NCI-H446 treated with DMSO at 0.1 percent for 48 hours (cell line): ENCODE data around the gene ARHGAP15.

ENCODE experiments used
- DNase-seq: peaks from one replicate; lab custom pipeline; 2025; lab: John Stamatoyannopoulos, UW

The ARHGAP15 gene

DNA sequence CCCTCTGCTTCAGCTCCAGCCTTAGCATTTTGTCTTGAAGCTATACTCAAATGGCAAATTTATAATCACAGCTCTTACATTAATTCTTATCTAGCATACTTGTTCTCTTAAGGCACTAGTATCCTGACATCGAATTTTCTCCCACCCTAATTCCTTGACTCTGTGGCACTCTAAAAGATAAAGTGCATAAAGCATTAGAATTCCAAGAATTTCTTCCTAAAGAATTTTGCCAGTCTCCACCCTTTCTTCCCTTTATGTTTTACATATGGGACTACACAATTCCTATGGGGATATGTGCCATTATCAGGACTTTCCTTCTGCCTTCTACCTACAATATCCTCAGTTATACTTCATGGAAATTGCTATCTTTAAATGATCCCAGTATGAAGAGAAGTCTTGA, 560.3 kb downstream of the ARHGAP15 start:
- no peak for DNase-seq

DNA sequence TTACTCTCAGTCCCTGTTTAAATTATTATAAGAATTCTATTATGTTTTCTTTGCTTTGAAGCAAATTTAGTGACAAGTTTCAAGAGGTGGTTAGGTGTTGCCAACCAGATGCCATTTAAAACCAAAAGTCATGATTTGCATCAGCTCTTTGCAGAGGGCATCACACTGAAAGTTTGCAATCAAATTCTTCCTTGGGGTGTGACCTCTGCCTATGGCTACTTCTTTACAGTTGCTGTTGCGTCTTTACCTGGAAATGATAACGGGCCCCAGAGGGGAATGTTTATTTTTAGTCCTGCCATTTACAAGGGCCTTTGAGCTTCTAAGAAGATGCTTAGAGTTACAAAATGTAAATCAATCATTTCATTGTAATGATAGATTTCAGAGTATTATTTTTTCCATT, 561.0 kb downstream of the ARHGAP15 start:
- DNase-seq: no peak

DNA sequence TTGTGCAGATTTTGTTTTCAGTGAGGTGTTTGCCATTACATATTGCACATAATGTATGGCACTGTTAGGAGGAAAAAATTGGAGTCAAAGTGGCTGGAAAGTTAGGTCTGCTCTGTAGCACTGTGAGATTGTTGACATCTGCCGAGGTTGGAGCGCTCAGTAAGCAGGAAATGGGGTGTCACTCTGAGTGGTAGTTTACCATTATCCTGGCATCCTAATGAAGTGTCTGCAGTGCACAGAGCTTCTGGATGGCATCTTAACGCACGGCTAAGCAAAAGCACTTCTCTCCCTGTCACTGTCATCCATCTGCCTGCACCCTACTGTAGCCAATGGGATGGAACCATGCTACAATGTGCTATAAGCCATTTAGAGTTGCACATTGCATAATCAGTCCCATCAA, 561.9 kb downstream of the ARHGAP15 start:
- peak; percentile 16 for DNase-seq

DNA sequence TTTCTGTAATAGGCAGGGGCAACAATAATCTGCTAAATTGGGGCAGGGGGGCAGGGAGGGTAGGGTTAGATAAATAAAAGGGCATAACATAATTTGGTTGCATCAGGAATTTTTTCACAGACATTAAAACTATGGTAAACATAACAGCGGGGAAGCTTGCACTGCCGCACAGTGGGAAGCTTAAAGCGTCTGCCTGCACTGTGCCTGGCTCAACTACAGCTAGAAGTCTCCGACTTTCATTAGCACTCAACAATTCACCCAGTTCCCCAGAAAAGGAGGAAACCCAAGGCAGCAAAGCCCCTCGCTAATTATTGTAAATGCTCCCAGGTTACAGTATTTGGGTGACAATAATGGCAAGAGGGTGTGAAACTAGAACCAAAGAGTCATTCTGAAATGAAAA, 562.9 kb downstream of the ARHGAP15 start:
- no peak for DNase-seq

DNA sequence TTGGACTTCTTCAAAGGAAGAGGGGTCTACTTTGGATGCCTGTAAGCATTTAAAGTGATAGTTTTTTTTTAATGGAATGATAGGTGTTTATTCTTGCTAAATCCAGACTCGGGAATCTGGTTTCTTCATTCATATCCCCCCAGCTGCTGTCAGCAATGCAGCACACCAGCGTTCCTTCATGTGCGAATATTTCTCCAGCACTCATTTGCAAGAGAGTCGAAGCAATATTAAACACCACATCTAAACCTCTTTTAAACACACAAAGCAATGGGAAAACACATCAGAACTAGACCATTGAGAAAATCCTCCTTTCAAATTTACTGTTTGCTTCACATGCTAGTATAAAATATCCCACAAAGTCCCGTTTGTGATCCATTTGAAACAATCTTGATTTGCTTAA, 563.7 kb downstream of the ARHGAP15 start:
- no peak for DNase-seq

DNA sequence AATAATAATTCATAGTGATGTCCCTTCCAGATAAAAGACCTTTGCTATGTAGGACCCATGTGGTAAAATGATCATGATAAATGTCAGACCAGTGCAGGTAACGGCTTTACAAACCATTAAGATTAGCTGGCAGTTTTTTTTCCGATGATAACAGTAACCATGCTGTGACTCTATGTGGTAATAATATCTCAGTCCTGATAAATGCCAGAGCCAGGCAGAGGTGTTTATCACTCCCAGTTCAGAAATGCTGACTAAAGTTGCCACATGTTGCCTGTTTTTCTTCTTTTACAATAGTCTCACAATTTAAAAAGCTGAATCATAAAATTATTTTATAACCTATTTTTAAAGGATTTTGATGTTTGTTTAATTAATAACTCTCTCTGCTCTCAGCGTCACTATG, 565.1 kb downstream of the ARHGAP15 start:
- DNase-seq: no peak

DNA sequence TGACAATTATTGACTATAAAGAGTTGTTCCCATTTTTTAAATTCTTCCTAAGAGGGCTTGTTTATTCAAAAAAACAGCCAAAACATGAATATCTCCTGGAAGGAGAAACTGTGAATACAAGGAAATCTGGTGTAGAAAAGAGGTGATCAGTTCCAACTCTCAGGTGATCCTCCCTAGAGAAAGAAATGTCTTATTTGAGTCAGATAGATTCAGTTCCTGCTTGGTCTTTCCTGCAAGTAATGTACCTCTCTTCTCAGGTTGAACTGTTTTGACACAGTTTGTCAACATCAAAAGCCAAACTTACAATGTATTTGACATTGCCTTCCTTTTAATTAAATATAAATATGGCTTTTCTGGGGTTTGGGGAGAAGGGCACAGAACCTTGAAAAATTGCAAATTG, 567.4 kb downstream of the ARHGAP15 start:
- DNase-seq: no peak

DNA sequence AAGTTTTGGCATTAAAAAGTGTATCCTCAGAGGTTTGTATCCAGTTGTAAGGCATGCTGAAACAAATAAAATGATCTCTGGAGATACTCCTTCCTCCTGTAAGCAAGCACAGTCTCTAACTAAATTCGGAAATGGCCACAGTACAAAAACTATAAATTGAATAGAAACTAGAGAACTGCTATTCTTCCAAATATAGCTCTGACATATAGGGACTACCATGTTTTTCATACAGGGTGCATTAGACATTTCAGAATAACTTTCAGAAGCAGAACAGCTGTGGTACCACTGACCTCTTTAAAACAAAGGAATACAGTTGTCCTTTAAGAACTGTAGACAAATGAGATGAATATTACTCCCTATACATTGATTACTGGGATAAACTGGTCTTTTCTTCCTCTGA, 568.5 kb downstream of the ARHGAP15 start:
- DNase-seq: no peak

DNA sequence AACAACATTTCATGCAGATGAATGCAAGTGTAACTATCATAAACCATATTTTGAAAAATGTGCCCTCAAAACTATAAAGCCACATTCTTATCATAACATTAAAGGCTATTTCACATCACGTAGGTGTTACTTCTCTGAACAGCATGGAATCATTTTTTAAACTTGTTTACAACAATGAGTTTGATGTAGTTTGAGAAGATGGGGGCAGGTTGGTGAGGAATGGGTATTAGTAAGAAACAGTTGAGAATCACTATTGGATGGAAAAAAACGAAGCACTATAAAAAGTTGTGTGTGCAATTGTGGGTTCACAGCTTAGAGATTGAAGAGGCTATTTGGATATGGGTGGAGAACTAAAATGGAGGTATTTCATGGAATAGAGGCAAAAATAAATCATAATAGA, 569.1 kb downstream of the ARHGAP15 start:
- no peak for DNase-seq

DNA sequence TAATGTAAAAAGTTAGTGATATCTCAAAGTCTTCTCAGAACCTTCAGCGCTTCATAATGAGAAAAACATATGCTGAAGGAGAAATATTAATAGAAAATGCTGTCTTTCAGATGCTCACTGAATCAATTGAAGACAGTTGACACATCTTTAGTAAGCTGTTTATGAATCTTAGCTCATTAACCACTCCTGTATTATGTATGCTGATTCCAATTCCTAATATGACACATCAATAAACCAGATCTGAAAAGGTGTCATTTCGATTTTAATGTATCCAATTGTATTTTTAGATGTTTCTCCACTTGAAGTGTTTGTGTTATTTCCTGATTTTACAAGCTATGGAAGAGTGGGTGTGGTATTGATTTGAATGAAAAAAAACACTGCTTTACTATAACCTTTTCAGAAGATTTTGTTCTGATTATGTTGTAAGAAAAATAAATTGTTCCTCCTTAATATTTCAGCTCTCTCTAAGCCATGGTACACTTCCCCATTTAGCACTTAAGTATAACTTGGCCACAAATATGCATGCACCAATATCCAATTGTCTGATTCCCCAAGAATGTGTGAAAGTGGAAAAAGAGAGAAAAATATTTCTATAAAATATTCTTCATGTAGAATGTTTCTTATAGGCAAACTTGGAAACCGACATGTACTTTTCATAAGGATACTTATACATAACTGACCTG, 569.8 kb downstream of the ARHGAP15 start:
- DNase-seq: no peak

DNA sequence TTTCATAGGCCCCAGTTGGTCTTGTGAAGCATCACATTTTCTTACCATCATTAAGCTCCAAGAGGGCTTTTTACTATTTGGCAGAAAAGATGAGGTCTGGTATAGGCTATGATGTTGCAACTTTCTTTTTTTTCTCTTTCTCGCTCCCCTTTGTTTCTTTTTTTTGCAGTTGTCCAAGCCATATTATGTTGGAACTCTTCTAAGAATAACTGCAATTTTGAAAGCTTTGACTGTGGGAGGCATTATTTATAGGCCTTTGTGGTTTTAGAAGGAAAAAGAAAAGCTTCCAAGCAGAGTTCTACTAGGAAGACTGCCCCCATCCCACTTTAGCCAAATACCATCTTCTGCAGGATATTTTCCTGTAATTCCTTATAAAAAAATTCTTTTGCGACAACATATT, 571.6 kb downstream of the ARHGAP15 start:
- no peak for DNase-seq

DNA sequence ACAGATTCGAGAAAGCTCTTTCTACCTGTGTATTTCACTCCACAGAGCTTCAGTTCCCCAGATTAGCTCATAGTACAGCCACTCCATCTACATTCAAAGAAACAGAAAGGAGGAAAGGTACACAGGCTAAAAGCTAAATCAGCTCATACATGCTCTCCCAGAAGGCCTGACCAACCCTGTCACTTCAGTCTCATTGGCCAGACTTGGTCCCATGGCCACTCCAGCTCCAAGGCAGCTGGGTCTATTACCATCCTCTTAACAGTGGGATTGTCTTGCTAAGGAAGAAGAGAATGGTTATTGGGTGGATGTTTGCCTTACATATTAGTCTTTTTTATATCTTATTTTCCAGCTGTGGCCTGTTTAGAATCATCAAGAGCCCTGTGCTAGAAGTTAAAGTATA, 572.6 kb downstream of the ARHGAP15 start:
- DNase-seq: no peak

DNA sequence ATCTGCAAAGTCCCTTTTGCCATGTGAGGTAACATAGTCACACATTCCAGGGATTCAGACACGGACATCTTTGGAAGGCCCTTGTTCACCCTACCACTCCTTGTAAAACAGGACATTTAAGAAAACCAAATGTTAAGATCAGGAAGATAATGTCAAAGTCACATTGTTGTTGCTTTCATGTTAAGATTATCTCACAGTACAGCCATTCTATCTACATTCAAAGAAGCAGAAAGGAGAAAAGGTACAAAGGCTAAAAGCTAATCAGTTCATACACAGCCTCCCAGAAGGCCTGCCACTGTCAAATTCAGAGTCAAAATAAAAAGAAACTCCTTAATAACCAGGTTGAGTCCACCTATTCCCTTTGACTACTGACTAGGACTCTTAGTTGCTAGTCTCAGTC, 573.7 kb downstream of the ARHGAP15 start:
- no peak for DNase-seq

DNA sequence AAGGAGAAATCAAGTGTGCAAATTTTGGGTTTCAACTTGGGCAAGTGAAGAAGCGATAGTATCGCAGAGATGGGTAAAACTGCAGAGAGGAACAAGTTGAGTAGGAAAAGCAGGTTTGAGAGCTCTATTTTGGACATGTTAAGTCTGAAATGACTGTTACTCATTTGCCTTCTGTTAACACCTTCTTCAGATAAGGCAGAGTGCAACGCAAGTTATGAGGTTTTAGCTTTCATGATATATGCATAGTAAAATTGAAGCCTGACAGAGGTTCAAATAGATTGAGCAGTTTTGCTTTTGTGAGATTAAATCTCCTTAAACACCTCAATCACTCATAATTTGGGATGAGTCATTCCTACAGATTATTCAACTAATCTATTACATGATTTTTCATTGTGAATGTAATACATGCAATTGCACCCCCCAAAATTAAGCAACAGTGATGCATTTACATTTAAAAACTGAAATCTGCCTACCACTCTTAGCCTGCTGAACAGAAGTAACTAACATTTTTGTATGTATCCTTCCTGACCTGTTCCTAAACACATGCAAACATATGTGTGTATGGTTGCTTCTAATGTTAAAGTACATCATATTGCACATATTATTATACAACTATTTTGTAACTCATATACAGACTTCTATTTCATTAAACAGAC, 575.4 kb downstream of the ARHGAP15 start:
- DNase-seq: no peak

DNA sequence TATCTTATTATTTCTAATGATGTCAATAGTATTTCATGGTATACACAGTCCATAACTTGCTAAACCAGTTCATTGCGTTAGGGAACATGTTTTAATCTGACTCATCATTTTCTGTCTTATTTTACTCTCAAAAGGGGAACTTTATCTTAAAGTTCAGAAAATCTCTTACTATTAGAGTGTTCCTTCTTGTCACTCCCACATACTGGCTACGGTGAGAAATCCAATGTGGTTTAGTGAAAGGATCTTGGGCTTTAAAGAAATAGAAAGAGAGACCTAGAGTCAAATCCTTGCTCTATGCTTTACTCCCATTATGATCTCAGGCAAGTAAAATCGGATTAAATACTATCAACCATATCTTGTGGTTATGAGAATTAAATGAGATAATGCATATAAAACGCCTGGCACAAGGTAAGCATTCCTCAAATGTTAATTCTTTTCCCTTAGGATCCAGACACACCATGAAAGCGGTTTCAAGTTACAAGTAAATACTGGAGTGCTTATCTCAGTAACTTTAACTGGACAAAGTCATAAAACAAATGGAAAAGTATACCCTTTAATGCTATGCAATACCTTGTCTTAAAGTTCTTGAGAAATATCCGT, 576.0 kb downstream of the ARHGAP15 start:
- no peak for DNase-seq

DNA sequence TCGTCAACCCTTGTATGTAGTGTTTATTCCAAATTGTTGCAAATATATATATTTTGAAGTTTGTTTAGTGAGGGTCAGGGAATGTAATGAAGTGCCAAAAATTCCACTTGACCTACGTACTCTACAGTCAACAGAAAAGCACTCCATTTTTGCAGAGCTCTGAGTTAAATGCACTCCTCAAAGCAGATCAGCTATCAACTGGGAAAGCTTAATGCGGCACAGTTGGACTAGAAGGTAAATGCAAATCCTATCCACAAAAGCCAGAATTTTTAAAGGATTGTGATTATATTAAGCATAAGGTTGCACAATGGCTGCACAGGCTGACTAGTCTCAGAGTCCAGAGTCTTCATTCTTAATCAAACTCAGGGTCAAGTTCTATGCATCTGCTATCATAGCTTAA, 577.1 kb downstream of the ARHGAP15 start:
- DNase-seq: no peak

DNA sequence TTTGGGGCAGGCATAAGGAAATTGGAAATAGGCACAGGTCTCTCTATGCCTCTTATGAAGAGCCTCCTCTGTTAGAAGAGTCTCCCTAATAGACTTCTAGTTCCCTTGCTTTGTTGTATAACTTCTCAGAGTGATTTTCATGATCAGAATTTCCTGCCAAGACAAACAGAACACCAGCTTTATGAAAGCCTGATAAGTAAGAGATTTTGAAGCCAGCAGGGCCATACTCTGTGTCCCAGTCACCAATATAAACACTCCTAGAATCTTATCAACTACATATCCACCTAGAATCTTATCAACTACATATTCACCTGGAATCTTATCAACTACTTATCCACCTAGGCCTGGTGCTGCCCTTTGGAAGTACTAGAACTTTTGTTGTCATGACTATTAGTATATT, 579.5 kb downstream of the ARHGAP15 start:
- DNase-seq: no peak

DNA sequence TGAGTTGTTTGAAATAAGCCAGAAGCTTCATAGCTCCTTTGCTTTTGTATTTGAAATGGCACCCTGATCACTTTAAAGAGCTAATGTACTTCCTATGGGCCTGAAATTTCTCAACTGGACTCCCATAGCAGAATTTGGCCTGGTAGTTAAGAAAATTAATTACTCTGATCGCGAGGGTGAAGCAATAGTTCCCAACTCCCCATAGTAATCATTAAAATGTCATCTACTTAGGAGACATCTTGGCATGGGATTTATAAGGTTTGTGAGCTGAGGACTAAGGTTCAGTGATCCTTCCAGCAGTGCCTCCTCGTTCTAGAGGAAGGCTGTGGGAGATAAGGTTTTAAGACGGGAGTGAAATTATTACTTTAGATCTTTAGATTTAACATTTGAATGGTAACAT, 581.0 kb downstream of the ARHGAP15 start:
- DNase-seq: no peak

DNA sequence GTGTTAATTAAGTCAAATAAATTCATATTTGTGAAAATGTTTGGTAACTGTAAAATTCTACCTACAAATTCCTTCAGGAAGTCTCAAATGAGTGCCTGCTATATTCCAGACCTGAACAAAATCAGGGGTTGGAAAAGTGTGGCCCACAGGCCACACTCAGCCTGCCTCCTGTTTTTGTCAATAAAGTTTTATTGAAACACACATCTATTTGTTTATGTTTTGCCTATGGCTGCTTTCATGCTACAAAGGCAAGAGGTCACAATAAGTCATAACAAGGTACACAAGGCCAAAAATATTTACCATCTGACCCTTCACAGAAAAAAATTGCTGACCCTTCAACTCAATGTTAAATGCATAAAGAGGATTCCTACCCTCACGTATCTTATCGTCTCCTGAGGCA, 581.7 kb downstream of the ARHGAP15 start:
- DNase-seq: no peak

DNA sequence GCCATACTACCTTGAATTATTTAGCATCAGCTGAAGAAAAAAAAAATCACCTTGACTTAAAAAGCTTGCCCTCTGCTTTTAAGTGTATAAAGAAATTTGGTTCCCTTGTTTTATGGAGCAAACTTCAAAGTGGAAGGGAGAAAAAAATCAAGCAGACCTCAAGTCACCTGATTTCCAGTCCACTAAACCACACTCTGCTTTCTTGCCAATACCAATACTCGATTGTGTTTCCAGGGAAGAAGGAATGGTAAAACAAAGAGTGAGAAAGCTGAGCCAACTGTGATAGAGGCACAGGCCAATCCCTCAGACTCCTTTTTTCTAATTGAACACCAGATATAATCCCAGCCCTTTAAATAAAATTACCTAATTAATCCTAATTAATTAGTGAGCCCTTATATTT, 587.3 kb downstream of the ARHGAP15 start:
- DNase-seq: no peak

DNA sequence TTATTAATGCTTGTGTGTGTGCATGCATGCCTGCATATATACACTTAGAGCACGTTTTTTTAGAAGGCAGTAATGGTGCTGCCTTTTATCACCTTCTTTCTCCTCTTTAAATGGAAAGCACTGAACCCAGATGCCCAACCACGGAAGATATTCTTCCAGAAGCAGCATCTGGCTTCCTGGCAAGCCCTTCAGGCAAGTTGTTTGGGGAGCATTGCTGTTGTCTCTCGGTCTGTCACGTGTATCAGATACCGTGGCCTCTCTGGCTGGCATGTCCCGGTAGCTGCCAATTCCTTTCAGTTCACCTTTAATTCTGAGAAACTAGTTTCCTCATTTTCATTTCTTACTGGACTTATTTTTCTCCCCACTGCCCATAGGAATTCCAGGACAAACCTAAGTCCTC, 587.8 kb downstream of the ARHGAP15 start:
- DNase-seq: peak; percentile 64

DNA sequence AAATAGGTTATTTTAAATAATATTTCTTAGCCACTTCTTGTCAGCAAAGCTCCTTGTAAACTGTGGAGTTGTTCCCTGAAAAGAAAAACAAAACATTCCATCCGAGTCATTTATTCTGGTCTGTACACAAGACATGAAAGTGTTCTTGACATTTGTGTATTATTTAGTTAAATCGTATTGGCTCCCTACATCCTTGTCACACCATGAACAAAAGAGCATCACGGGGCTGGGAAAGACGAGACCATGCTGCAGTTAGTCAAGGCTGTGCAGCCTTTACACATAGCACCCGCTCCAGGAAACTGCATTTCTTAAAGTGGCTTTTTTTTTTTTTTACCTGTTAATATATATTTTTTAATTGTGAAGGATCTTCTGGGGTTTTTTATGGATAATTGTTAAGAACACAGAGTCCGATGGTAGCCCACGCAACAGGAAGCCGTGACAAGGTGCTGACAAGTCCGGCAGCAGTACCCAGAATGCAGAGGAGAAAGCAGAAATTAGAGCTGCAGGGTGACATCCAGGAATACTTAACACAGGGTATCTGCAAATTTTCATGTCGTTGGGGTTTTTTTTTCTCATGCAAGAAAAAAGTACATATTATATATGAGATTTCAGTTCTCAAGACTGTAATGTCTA, 588.4 kb downstream of the ARHGAP15 start:
- DNase-seq: no peak

DNA sequence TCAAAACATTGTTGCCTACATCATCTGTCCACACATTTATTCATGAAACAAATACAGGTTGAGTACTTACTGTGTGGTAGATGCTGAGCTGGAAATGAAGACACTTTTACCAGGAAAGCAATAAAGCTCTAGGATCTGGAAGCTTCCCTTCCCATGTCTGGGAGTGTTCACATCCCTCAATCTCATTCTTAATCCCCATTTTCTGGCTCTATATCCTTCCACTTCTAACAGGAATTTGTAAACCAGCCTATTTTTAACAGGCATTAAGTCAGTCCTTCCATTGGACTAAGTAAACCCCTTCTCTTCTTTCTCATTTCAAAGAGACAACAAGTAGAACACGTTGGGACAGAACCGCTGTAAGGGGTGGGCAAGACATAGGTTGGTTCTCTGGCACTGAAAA, 589.5 kb downstream of the ARHGAP15 start:
- no peak for DNase-seq
